ENCODE data around the gene MUC16. TPM values are rescaled to one million over a fixed set of nuclear protein-coding genes. Genes with fewer than 3 reads are reported as not detected.

The MUC16 gene
- total and polyA plus RNA-seq, 4 donors = 1.1 to 8.0 (median 2.5) TPM

- no peak overlapping the region for H3K27ac ChIP-seq (ENCODE audit: low read depth in 1 of 2, low read length in 1 of 2)
- ATAC-seq (ENCODE audit: insufficient read depth, low FRiP score) (no peak), DNase-seq (no peak)
- WGBS, 2 donors = 93 to 98% methylated on average over 1 of the region's 1 CpG
- H3K4me1 ChIP-seq (ENCODE audit: control insufficient read depth in 5 of 5, insufficient read depth in 5 of 5, low read length in 5 of 5) = no peaks in the 10 kb centered on the region
- H3K9ac ChIP-seq (ENCODE audit: insufficient read depth in 1 of 2, low read length in 2 of 2) = no peak overlapping the region
- no peak for TF ChIP-seq CTCF (IDR thresholded peaks at IDR 0.05; ENCODE audit: control extremely low read depth, extremely low read depth)
- peaks cover 0 to 8% (median 0%) of the 10 kb centered on the region in 4 donors for H3K9me3 ChIP-seq (ENCODE audit: control insufficient read depth in 4 of 4, insufficient read depth in 3 of 4, low read length in 3 of 4)
- H3K4me3 ChIP-seq = no peak overlapping the region
- no peaks in the 10 kb centered on the region for H3K27me3 ChIP-seq (ENCODE audit: control insufficient read depth in 3 of 3, insufficient read depth in 3 of 3, low read length in 2 of 3)
- no peaks in the 10 kb centered on the region for H3K36me3 ChIP-seq (ENCODE audit: control insufficient read depth in 4 of 4, insufficient read depth in 4 of 4, low read length in 4 of 4)
Observed at GRCh38 chr19:9013988-9014387, 3.8 kb upstream of the MUC16 start.

GRCh38 chr19:9011875-9012274 is 1.7 kb upstream of the MUC16 start:
- DNase-seq (no peak), ATAC-seq (ENCODE audit: insufficient read depth, low FRiP score) (no peak)
- Histone ChIP-seq H3K4me3 (no peak overlapping the region), H3K36me3 (ENCODE audit: control insufficient read depth in 4 of 4, insufficient read depth in 4 of 4, low read length in 4 of 4) (no peaks in the 10 kb centered on the region), H3K9me3 (ENCODE audit: control insufficient read depth in 4 of 4, insufficient read depth in 3 of 4, low read length in 3 of 4) (peaks cover 0 to 5% (median 0%) of the 10 kb centered on the region in 4 donors), H3K9ac (ENCODE audit: insufficient read depth in 1 of 2, low read length in 2 of 2) (no peak overlapping the region), H3K27ac (ENCODE audit: low read depth in 1 of 2, low read length in 1 of 2) (no peak overlapping the region), H3K27me3 (ENCODE audit: control insufficient read depth in 3 of 3, insufficient read depth in 3 of 3, low read length in 2 of 3) (no peaks in the 10 kb centered on the region), H3K4me1 (ENCODE audit: control insufficient read depth in 5 of 5, insufficient read depth in 5 of 5, low read length in 5 of 5) (no peaks in the 10 kb centered on the region)
- TF ChIP-seq CTCF (IDR thresholded peaks at IDR 0.05; ENCODE audit: control extremely low read depth, extremely low read depth) = no peak
- 64 to 75% methylated on average over 2 of the region's 2 CpGs for WGBS, 2 donors

GRCh38 chr19:9010693-9011092 is 484 bp upstream of the MUC16 start:
- TF ChIP-seq CTCF (IDR thresholded peaks at IDR 0.05; ENCODE audit: control extremely low read depth, extremely low read depth) = no peak
- no peak overlapping the region for H3K9ac ChIP-seq (ENCODE audit: insufficient read depth in 1 of 2, low read length in 2 of 2)
- H3K9me3 ChIP-seq (ENCODE audit: control insufficient read depth in 4 of 4, insufficient read depth in 3 of 4, low read length in 3 of 4) = peaks cover 0 to 5% (median 0%) of the 10 kb centered on the region in 4 donors
- 64 to 80% methylated on average over 12 of the region's 12 CpGs for WGBS, 2 donors
- no peak for DNase-seq
- H3K27me3 ChIP-seq (ENCODE audit: control insufficient read depth in 3 of 3, insufficient read depth in 3 of 3, low read length in 2 of 3) = no peaks in the 10 kb centered on the region
- no peaks in the 10 kb centered on the region for H3K36me3 ChIP-seq (ENCODE audit: control insufficient read depth in 4 of 4, insufficient read depth in 4 of 4, low read length in 4 of 4)
- H3K27ac ChIP-seq (ENCODE audit: low read depth in 1 of 2, low read length in 1 of 2) = no peak overlapping the region
- no peak overlapping the region for H3K4me3 ChIP-seq
- no peaks in the 10 kb centered on the region for H3K4me1 ChIP-seq (ENCODE audit: control insufficient read depth in 5 of 5, insufficient read depth in 5 of 5, low read length in 5 of 5)
- ATAC-seq (ENCODE audit: insufficient read depth, low FRiP score) = no peak

GRCh38 chr19:9009431-9009830 is 778 bp downstream of the MUC16 start:
- no peak for TF ChIP-seq CTCF (IDR thresholded peaks at IDR 0.05; ENCODE audit: control extremely low read depth, extremely low read depth)
- Histone ChIP-seq H3K4me3 (no peak overlapping the region), H3K4me1 (ENCODE audit: control insufficient read depth in 5 of 5, insufficient read depth in 5 of 5, low read length in 5 of 5) (no peaks in the 10 kb centered on the region), H3K36me3 (ENCODE audit: control insufficient read depth in 4 of 4, insufficient read depth in 4 of 4, low read length in 4 of 4) (no peaks in the 10 kb centered on the region), H3K27ac (ENCODE audit: low read depth in 1 of 2, low read length in 1 of 2) (no peak overlapping the region), H3K9me3 (ENCODE audit: control insufficient read depth in 4 of 4, insufficient read depth in 3 of 4, low read length in 3 of 4) (peaks cover 0 to 5% (median 0%) of the 10 kb centered on the region in 4 donors), H3K27me3 (ENCODE audit: control insufficient read depth in 3 of 3, insufficient read depth in 3 of 3, low read length in 2 of 3) (no peaks in the 10 kb centered on the region), H3K9ac (ENCODE audit: insufficient read depth in 1 of 2, low read length in 2 of 2) (no peak overlapping the region)
- DNase-seq (no peak), ATAC-seq (ENCODE audit: insufficient read depth, low FRiP score) (no peak)
- 70 to 83% methylated on average over 10 of the region's 10 CpGs for whole genome bisulfite sequencing, 2 donors
